Measurements from ENCODE around the gene COL11A2.

Gene COL11A2

GRCh38 chr6:33206027-33206863, 14.0 kb upstream of the COL11A2 start:
- no peak for FAIRE-seq

- FAIRE-seq, result no peak
These were observed 13.1 kb upstream of the COL11A2 start for GRCh38 chr6:33205191-33206026.

- no peak for FAIRE-seq
These were observed 12.3 kb upstream of the COL11A2 start, which contains the start of gene HSD17B8 for GRCh38 chr6:33204415-33205190. HSD17B8 (plus strand) TSS chr6:33204655; CDS start chr6:33204669, 14 bp downstream.

GRCh38 chr6:33204165-33204414, 11.8 kb upstream of the COL11A2 start:
- no peak for FAIRE-seq

GRCh38 chr6:33203443-33204164, 11.3 kb upstream of the COL11A2 start:
- FAIRE-seq, result no peak

- FAIRE-seq, result no peak
These were observed 10.5 kb upstream of the COL11A2 start for GRCh38 chr6:33202799-33203198.

- FAIRE-seq, result no peak
These were observed 9.7 kb upstream of the COL11A2 start for GRCh38 chr6:33201935-33202334.

GRCh38 chr6:33201147-33201545, 8.9 kb upstream of the COL11A2 start:
- FAIRE-seq, result no peak

- no peak for FAIRE-seq
These were observed 8.2 kb upstream of the COL11A2 start, which contains the start of the genes RXRB and SLC39A7 for GRCh38 chr6:33200219-33201146. RXRB (minus strand) TSS chr6:33200665; CDS start chr6:33200476, 189 bp downstream. SLC39A7 (plus strand) TSS chr6:33200867; CDS start chr6:33201246, 379 bp downstream.

GRCh38 chr6:33199687-33200218, 7.5 kb upstream of the COL11A2 start:
- FAIRE-seq, result no peak

- no peak for FAIRE-seq
These were observed 6.7 kb upstream of the COL11A2 start for GRCh38 chr6:33198853-33199436.

GRCh38 chr6:33198159-33198852, 6.0 kb upstream of the COL11A2 start:
- FAIRE-seq, result no peak

GRCh38 chr6:33197431-33198048, 5.3 kb upstream of the COL11A2 start:
- no peak for FAIRE-seq

GRCh38 chr6:33195304-33196165, 3.3 kb upstream of the COL11A2 start:
- no peak for FAIRE-seq

GRCh38 chr6:33194431-33194979, 2.2 kb upstream of the COL11A2 start:
- FAIRE-seq, result no peak

- no peak for FAIRE-seq
These were observed 1.4 kb upstream of the COL11A2 start for GRCh38 chr6:33193619-33194018.

- FAIRE-seq, result no peak
These were observed 670 bp upstream of the COL11A2 start for GRCh38 chr6:33192671-33193602.

Measured in islet of Langerhans (tissue), 1 donor.